K562 (cell line): ENCODE results near the gene NUDT22. TPM values are rescaled to one million over a fixed set of nuclear protein-coding genes. Genes with fewer than 3 reads are reported as not detected.

Experiments
- HDAC2 ChIP-seq: fragments of 450-650 bp; IDR thresholded peaks from 2 replicates; pipeline ENCODE4 v1.6.1; 2016; ENCODE audit warnings: mild to moderate bottlenecking
- HDAC6 ChIP-seq: IDR thresholded peaks from 2 replicates; pipeline ENCODE4 v1.6.1; 2012; ENCODE audit warnings: low read depth, mild to moderate bottlenecking, control low read depth, inconsistent platforms, low read length, moderate library complexity
- HMGN3 ChIP-seq: IDR thresholded peaks from 2 replicates; pipeline ENCODE4 v1.6.1; 2011; ENCODE audit warnings: borderline replicate concordance, low read depth, mild to moderate bottlenecking, mixed read lengths, low read length; ENCODE audit not compliant: insufficient read length; ENCODE audit errors: extremely low read depth
- NFE2L1 ChIP-seq: fragments of 450-650 bp; IDR thresholded peaks from 2 replicates; pipeline ENCODE4 v1.6.1; 2016; ENCODE audit warnings: missing genetic modification characterization, low read depth, mild to moderate bottlenecking, missing compliant biosample characterization, moderate library complexity, borderline replicate concordance
- NFXL1 ChIP-seq: fragments of 450-650 bp; formaldehyde crosslinking; IDR thresholded peaks from 2 replicates; pipeline ENCODE4 v1.4.0; 2021; ENCODE audit warnings: mild to moderate bottlenecking
- RBM34 ChIP-seq: fragments of 200-400 bp; formaldehyde crosslinking; IDR thresholded peaks from 2 replicates; pipeline ENCODE4 v1.6.1; 2018; ENCODE audit warnings: low read length, borderline replicate concordance; ENCODE audit not compliant: insufficient read depth
- SP2 ChIP-seq: IDR thresholded peaks from 2 replicates; pipeline ENCODE4 v1.6.1; 2011; ENCODE audit warnings: mild to moderate bottlenecking, low read depth, low read length, moderate library complexity; ENCODE audit not compliant: poor library complexity, severe bottlenecking; ENCODE audit errors: extremely low read depth
- TBP ChIP-seq: optimal IDR thresholded peaks from 2 replicates; pipeline ENCODE3; 2011; ENCODE audit warnings: low read depth, low read length, improper control_type of control experiment
- XRCC4 ChIP-seq: IDR thresholded peaks from one replicate; pipeline ENCODE4 v1.6.1; 2011; ENCODE audit not compliant: insufficient read depth, insufficient read length; ENCODE audit errors: extremely low read depth
- ZBED1 ChIP-seq: IDR thresholded peaks from 2 replicates; pipeline ENCODE4 v1.6.1; 2014
- ZBTB5 ChIP-seq: fragments of 450-650 bp; IDR thresholded peaks from 2 replicates; pipeline ENCODE4 v1.6.1; 2017; ENCODE audit warnings: antibody characterized with exemption
- ZFX ChIP-seq: sonication (generic); formaldehyde crosslinking; IDR thresholded peaks from 2 replicates; pipeline ENCODE4 v1.8.0; 2022; ENCODE audit warnings: mild to moderate bottlenecking, missing genetic modification reagents, moderate library complexity
- ZMIZ1 ChIP-seq, 2 experiments: fragments of 150-350 bp in 1 of 2; IDR thresholded peaks; 2 replicates each; pipeline ENCODE4 v1.6.1; 2012 to 2016; ENCODE audit warnings: low read depth in 2 of 2, low read length in 2 of 2, mild to moderate bottlenecking in 1 of 2, moderate library complexity in 1 of 2
- ZNF592 ChIP-seq: fragments of 450-650 bp; IDR thresholded peaks from 2 replicates; pipeline ENCODE4 v1.6.1; 2017; ENCODE audit warnings: antibody characterized with exemption, mild to moderate bottlenecking
- polyA plus RNA-seq, 8 experiments: library from polyadenylated mRNA; depleted of rRNA in 4 of 8; stranded (reverse) in 5 of 8; unstranded in 3 of 8; fragments of >200 nt; fragmentation: Nextera tagmentation in 2 of 8; fragmentation: Illumina TruSeq in 1 of 8; extraction: Ambion mirVana in 2 of 8; extraction: Trizol in 1 of 8; gene quantifications; 2 replicates each; pipeline versions ENCODE4 v1.2.1 to v1.2.3, GENCODE V29; 2011 to 2014; ENCODE audit warnings: inconsistent platforms in 1 of 8, missing spikeins in 1 of 8
- total RNA-seq, 7 experiments: library from RNA; depleted of rRNA in 6 of 7; stranded (reverse); fragments of >200 nt in 6 of 7; fragmentation: Illumina TruSeq in 2 of 7; extraction: Trizol in 2 of 7; gene quantifications; 2 replicates each; pipeline versions ENCODE4 v1.2.1 to v1.2.3, GENCODE V29; 2011 to 2021; ENCODE audit warnings: low replicate concordance in 1 of 7
- TF ChIP-seq, protein P1 (sequence below): fragments of 250-450 bp; sonication (Bioruptor Pico); IDR thresholded peaks from 2 replicates; pipeline ENCODE4 v1.8.0; 2022; ENCODE audit warnings: inconsistent platforms

The NUDT22 gene
- total and polyA plus RNA-seq, 9 of the 15 experiments (the other 6 are each of a cell fraction or from before 2014, with no cell fraction given) = 6.3 to 92.6 (median 37.4) TPM

DNA sequence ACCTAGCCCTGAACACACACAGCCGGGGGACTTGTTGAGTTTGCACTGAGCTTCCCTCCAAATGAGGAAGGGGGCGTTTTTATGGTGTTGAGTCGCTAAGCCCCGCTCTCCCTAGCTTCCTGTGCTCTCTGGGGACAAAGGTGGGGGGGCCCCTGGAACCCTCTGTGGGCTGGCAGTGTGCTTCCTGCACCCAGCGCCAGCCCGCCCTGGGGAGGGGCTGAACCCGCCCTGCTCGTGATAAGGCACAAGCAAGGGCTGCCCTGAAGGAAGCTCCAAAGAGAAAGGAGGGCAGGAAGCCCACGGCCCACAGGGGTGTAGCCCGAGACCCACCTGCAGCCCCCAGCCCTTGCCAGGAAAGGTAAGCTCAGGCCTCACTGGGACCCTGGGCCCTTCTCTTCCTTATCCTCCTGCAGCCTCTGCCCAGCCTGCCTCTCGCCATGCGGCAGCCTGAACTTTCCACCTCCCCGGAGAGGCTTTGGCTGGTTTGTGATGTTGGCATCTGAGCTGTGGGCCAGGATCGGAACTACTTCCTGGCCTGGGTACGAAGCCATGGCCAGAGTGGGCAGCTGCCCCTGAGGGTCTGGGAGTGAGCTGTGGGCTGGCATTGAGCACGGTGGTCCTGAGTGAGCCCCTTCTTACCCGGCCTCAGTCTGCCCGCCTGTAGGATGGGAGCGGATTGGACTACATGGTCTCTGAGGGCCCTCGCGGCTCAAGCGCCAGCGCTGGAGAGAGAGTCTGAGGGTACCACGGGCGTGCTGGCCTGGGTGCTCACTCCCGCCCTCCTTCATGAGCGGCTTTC lies 19.4 kb upstream of the NUDT22 start, which contains the start of gene FERMT3 (continued):
- TF ChIP-seq ZMIZ1 (IDR thresholded peaks at IDR 0.05; ENCODE audit: low read depth in 2 of 2, low read length in 2 of 2) (no peak), ZBED1 (no peak), ZBTB5 (no peak), ZNF592 (peak; percentile 89), NFE2L1 (tag) (no peak), TBP (peak; percentile 59), SP2 (no peak), NFXL1 (CRISPR knock-in tag) (no peak), HMGN3 (no peak), XRCC4 (no peak), HDAC2 (no peak), RBM34 (no peak), HDAC6 (no peak), ZFX (CRISPR knock-in tag) (no peak; the same call in 1 of the 2 replicates)
- TF ChIP-seq, protein P1, sequence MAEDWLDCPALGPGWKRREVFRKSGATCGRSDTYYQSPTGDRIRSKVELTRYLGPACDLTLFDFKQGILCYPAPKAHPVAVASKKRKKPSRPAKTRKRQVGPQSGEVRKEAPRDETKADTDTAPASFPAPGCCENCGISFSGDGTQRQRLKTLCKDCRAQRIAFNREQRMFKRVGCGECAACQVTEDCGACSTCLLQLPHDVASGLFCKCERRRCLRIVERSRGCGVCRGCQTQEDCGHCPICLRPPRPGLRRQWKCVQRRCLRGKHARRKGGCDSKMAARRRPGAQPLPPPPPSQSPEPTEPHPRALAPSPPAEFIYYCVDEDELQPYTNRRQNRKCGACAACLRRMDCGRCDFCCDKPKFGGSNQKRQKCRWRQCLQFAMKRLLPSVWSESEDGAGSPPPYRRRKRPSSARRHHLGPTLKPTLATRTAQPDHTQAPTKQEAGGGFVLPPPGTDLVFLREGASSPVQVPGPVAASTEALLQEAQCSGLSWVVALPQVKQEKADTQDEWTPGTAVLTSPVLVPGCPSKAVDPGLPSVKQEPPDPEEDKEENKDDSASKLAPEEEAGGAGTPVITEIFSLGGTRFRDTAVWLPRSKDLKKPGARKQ = no peak
